ENCODE data around the gene CAPN5.

GRCh38 chr11:77125191-77125590 lies 58.4 kb downstream of the CAPN5 start:
- no peak for TF ChIP-seq CTCF (conservative IDR thresholded peaks at IDR 0.05)
- no peak for TF ChIP-seq ZFX (IDR thresholded peaks at IDR 0.05)
